GM18907 (cell line): ENCODE measurements around the gene ARHGEF9.
"Not testable (repeated sequence)": the region's sequence is repeated elsewhere in the genome, so short reads cannot be mapped to it uniquely, and the experiment has no call there.

Experiments
- ATAC-seq: cut with Tn5 transposase; IDR thresholded peaks from one replicate; pipeline ENCODE4 v1.9.1; 2021; ENCODE audit warnings: mild to moderate bottlenecking, moderate library complexity; ENCODE audit not compliant: unreplicated experiment

Gene ARHGEF9

GRCh38 chrX:63664741-63665140 lies 120.3 kb downstream of the ARHGEF9 start:
- no peak for ATAC-seq

- ATAC-seq = no peak
Measured at GRCh38 chrX:63664083-63664482, 120.9 kb downstream of the ARHGEF9 start.

DNA sequence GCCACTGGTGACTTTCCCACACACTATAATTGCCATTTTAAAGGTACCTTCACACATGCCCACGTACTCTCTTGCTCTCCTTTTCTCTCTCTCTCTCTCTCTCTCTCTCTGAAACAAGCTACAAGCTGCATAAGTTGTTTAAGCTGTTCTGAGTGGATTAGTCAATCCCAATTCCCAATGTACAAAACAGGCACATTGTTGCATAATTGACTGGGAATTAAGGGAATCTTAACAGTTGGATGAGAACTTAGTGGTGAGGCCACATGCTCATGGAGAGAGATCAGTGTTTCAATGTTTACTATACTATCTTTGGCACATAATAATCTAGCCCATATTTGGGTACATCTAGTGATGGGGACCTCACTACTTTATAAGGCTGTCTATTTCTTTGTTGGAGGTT lies 123.3 kb downstream of the ARHGEF9 start:
- no peak for ATAC-seq

DNA sequence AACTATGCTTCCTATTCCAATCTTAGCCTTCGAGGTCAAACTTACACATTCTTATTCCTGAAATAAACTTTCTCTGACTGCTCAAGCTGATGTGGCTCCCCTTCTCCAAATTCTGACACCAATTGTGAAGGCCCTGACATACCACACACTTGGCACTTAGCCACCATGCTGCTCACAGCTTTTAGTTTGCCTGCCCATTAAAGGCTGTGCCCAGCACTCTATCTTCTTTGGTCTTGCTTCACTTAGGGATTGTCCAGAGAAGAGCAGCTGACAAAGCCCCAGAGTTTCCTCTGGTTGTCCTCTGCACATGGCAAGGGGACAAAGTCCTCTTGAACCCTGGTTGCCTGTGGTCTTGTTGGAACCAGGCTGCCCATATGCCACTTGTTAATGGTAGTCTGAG lies 126.1 kb downstream of the ARHGEF9 start:
- ATAC-seq = no peak

DNA sequence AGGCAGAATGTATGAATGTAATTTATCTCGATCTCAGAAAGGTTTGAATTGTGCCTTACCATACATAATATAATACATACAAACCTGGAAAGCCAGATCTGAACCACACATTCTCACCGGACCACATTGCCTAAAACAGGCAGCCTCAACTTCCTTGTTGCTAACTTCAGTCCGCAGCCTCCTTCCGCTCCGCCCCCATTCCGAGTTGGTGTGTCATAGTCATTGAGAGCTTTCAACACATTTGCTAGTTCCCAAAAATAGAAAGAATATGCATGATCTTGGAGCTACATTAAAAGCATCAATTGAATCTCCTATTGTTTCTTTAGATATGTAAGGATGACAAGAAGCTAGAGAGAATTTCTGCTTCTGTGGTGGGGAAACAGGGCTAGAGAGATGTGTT lies 127.2 kb downstream of the ARHGEF9 start:
- no peak for ATAC-seq

DNA sequence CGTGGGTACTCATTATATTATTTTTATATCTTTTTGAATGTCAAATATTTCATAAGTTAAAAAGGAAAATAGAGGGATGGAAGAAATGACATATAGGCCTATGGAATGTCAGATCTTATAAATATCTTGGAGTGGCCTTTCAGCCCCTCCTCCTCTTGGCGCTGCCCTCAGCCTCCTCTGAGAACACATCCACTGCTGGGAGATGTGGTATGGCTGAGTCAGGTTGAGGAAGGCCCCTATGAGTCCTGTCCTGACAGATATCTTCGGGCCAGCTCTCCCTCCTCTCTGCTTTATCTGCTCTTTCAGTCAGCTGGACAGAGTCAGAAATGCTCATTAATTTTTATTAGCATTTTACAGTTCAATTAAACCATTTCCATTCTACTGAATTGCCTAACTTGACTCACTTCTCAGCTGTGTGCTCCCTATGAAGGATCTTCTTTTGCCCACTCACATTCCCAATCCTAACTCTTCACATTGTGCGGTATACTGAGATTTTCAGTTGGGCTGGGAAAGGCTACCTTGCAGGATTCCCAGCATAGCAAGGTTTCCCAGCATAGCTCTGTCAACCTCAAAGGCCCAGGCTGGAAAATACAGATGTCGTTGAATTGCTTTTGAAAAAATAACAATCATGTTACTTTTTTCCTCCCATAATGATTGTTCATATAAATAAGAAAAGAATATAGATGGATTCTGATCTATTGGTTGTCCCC lies 128.0 kb downstream of the ARHGEF9 start:
- ATAC-seq = no peak

DNA sequence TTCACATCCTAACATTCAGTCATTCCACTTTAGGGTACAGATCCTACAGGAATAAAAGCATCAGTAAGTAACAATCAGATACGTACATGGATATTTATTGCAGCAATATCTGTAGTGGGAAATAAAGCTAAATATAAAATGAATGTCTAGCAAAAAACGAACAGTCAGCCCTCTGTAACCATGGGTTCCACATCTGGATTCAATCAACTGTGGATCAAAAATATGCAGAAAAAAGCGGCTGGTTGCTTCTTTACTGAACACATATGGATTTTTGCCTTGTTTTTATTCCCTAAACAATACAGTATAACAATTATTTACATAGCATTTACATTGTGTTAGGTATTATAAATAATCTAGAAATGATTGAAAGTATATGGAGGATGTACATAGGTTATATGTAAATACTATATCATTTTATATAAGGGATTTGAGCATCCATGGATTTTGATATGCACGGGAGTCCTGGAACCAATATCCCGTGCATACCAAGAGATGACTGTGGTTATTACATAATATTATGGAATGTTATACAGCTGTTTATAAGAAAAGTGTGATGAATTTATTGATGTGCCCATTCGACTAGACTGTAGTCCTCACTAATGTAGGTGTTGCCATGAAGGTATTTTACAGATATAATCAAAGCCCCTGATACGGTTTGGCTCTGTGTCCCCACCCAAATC lies 132.8 kb downstream of the ARHGEF9 start:
- ATAC-seq = no peak

GRCh38 chrX:63645748-63646147 lies 139.3 kb downstream of the ARHGEF9 start:
- not testable (repeated sequence) for ATAC-seq

- no peak for ATAC-seq
Measured at GRCh38 chrX:63635750-63636149, 149.3 kb downstream of the ARHGEF9 start.

DNA sequence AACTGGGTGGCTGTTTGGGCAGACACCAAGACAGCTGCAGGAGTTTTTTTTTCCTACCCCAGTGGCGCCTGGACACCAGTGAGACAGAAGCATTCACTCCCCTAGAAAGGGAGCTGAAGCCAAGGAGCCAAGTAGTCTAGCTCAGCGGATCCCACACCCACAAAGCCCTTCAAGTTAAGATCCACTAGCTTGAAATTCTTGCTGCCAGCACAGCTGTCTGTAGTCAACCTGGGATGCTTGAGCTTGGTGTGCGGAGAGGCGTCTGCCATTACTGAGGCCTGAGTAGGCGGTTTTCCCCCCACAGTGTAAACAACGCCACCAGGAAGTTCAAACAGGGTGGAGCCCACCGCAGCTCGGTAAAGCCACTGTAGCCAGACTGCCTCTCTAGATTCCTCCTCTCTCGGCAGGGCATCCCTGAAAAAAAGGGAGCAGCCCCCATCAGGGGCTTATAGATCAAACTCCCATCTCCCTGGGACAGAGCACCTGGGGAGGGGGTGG lies 171.4 kb downstream of the ARHGEF9 start:
- ATAC-seq = no peak

DNA sequence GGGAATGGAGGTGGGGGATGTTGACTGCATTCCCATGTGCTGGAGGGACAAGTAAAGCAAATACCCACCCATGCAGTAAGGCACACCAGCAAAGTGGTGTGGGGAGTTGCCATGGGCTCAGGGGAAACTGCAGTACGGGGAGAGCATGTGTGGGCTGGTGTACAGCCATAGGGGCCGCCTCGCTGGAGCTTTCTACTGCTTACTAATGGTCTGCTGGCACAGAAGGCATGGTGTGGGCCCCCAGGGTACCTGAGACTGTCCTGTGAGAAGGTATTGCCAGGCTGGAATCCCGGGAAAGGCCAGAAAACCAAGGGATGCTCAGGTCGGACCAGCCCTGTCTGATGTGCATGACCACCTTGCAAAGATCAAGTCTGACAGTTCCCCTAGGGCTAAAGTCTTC lies 199.1 kb downstream of the ARHGEF9 start:
- no peak for ATAC-seq
